HUES64 (cell line): ENCODE data around the gene RAP2A.

Experiments used
- H3K27ac ChIP-seq: 2 replicates; pipeline ENCODE4 v1.7.0; 2013; ENCODE audit warnings: low read depth, low read length, inconsistent platforms
- H3K27me3 ChIP-seq: 2 replicates; pipeline ENCODE4 v1.6.1; 2013; ENCODE audit warnings: mild to moderate bottlenecking, low read length; ENCODE audit not compliant: insufficient read depth
- H3K36me3 ChIP-seq: 2 replicates; pipeline ENCODE4 v1.6.1; 2013; ENCODE audit warnings: mild to moderate bottlenecking, low read length; ENCODE audit not compliant: insufficient read depth
- H3K4me1 ChIP-seq: 2 replicates; pipeline ENCODE4 v1.6.1; 2013; ENCODE audit warnings: mild to moderate bottlenecking, low read length, moderate library complexity; ENCODE audit not compliant: insufficient read depth
- H3K4me3 ChIP-seq: 2 replicates; pipeline ENCODE4 v1.5.1; 2013; ENCODE audit warnings: mild to moderate bottlenecking, low read length, moderate library complexity
- H3K9ac ChIP-seq: 2 replicates; pipeline ENCODE4 v1.6.1; 2013; ENCODE audit warnings: mild to moderate bottlenecking, low read depth, low read length
- H3K9me3 ChIP-seq: 2 replicates; pipeline ENCODE4 v1.6.1; 2013; ENCODE audit warnings: low read depth, low read length; ENCODE audit not compliant: insufficient read depth
- WGBS: fragments of 150-250, 120-280 bp; methylation state at CpG from one replicate; pipeline ENCODE4 v1.1.7; 2013; ENCODE audit warnings: missing lambda C conversion rate; 5-methylcytosine and 5-hydroxymethylcytosine counted together

RAP2A gene

GRCh38 chr13:97459215-97459777 lies 25.3 kb downstream of the RAP2A start:
- Histone ChIP-seq H3K9ac (no peak overlapping the region), H3K27ac (no peak overlapping the region), H3K36me3 (peaks cover 9% of the 10 kb centered on the region), H3K9me3 (no peaks in the 10 kb centered on the region), H3K4me1 (peaks cover 7% of the 10 kb centered on the region), H3K27me3 (no peaks in the 10 kb centered on the region), H3K4me3 (no peak overlapping the region)
- 84% methylated on average over 4 of the region's 4 CpGs for WGBS

- WGBS = 96% methylated on average over 7 of the region's 7 CpGs
- H3K36me3 ChIP-seq = peaks cover 16% of the 10 kb centered on the region
- H3K27ac ChIP-seq = no peak overlapping the region
- H3K4me3 ChIP-seq = no peak overlapping the region
- no peaks in the 10 kb centered on the region for H3K9me3 ChIP-seq
- H3K4me1 ChIP-seq = peaks cover 7% of the 10 kb centered on the region
- no peaks in the 10 kb centered on the region for H3K27me3 ChIP-seq
- no peak overlapping the region for H3K9ac ChIP-seq
These were observed 26.2 kb downstream of the RAP2A start for GRCh38 chr13:97460004-97460775.

GRCh38 chr13:97460853-97461252 lies 26.9 kb downstream of the RAP2A start:
- Histone ChIP-seq H3K9ac (no peak overlapping the region), H3K36me3 (peaks cover 18% of the 10 kb centered on the region), H3K27me3 (no peaks in the 10 kb centered on the region), H3K27ac (no peak overlapping the region), H3K4me1 (peaks cover 5% of the 10 kb centered on the region), H3K4me3 (no peak overlapping the region), H3K9me3 (no peaks in the 10 kb centered on the region)
- 100% methylated on average over 2 of the region's 2 CpGs for WGBS

GRCh38 chr13:97464561-97464960 lies 30.6 kb downstream of the RAP2A start:
- Histone ChIP-seq H3K9me3 (no peaks in the 10 kb centered on the region), H3K27ac (no peak overlapping the region), H3K36me3 (peaks cover 31% of the 10 kb centered on the region), H3K27me3 (no peaks in the 10 kb centered on the region), H3K4me3 (no peak overlapping the region), H3K4me1 (peaks cover 4% of the 10 kb centered on the region), H3K9ac (no peak overlapping the region)
- WGBS = 98% methylated on average over 3 of the region's 3 CpGs

GRCh38 chr13:97466722-97467121 lies 32.8 kb downstream of the RAP2A start:
- Histone ChIP-seq H3K27me3 (no peaks in the 10 kb centered on the region), H3K27ac (no peak overlapping the region), H3K4me3 (no peak overlapping the region), H3K9ac (no peak overlapping the region), H3K36me3 (peaks cover 31% of the 10 kb centered on the region), H3K9me3 (no peaks in the 10 kb centered on the region), H3K4me1 (peaks cover 4% of the 10 kb centered on the region)
- WGBS = 99% methylated on average over 3 of the region's 3 CpGs

- Histone ChIP-seq H3K4me3 (no peak overlapping the region), H3K27ac (no peak overlapping the region), H3K36me3 (peaks cover 27% of the 10 kb centered on the region), H3K9ac (no peak overlapping the region), H3K9me3 (no peaks in the 10 kb centered on the region), H3K27me3 (no peaks in the 10 kb centered on the region), H3K4me1 (no peaks in the 10 kb centered on the region)
- WGBS = 92% methylated on average over 3 of the region's 3 CpGs
These were observed 34.4 kb downstream of the RAP2A start for GRCh38 chr13:97468331-97468730.

- Histone ChIP-seq H3K4me1 (no peaks in the 10 kb centered on the region), H3K4me3 (no peak overlapping the region), H3K36me3 (peaks cover 12% of the 10 kb centered on the region), H3K9me3 (no peaks in the 10 kb centered on the region), H3K27ac (no peak overlapping the region), H3K27me3 (no peaks in the 10 kb centered on the region), H3K9ac (no peak overlapping the region)
- WGBS = 95% methylated on average over 1 of the region's 1 CpG
These were observed 37.7 kb downstream of the RAP2A start for GRCh38 chr13:97471711-97472110.

GRCh38 chr13:97474349-97474980 lies 40.5 kb downstream of the RAP2A start:
- Histone ChIP-seq H3K9me3 (no peaks in the 10 kb centered on the region), H3K27ac (no peak overlapping the region), H3K36me3 (no peaks in the 10 kb centered on the region), H3K4me3 (no peak overlapping the region), H3K27me3 (no peaks in the 10 kb centered on the region), H3K4me1 (peaks cover 12% of the 10 kb centered on the region), H3K9ac (no peak overlapping the region)
- 95% methylated on average over 6 of the region's 6 CpGs for WGBS

GRCh38 chr13:97475011-97475410 lies 41.0 kb downstream of the RAP2A start:
- H3K4me1 ChIP-seq = peaks cover 14% of the 10 kb centered on the region
- no peaks in the 10 kb centered on the region for H3K27me3 ChIP-seq
- no peak overlapping the region for H3K4me3 ChIP-seq
- no peak overlapping the region for H3K9ac ChIP-seq
- H3K9me3 ChIP-seq = no peaks in the 10 kb centered on the region
- WGBS = 98% methylated on average over 4 of the region's 4 CpGs
- H3K36me3 ChIP-seq = no peaks in the 10 kb centered on the region
- no peak overlapping the region for H3K27ac ChIP-seq

- no peaks in the 10 kb centered on the region for H3K27me3 ChIP-seq
- H3K9me3 ChIP-seq = no peaks in the 10 kb centered on the region
- no peak overlapping the region for H3K9ac ChIP-seq
- H3K4me3 ChIP-seq = no peak overlapping the region
- H3K36me3 ChIP-seq = no peaks in the 10 kb centered on the region
- H3K4me1 ChIP-seq = peaks cover 14% of the 10 kb centered on the region
- H3K27ac ChIP-seq = no peak overlapping the region
These were observed 43.9 kb downstream of the RAP2A start for GRCh38 chr13:97477844-97478243.

- Histone ChIP-seq H3K4me3 (no peak overlapping the region), H3K4me1 (peaks cover 16% of the 10 kb centered on the region), H3K36me3 (no peaks in the 10 kb centered on the region), H3K9me3 (no peaks in the 10 kb centered on the region), H3K27ac (no peak overlapping the region), H3K27me3 (no peaks in the 10 kb centered on the region), H3K9ac (no peak overlapping the region)
- WGBS = 90% methylated on average over 1 of the region's 2 CpGs
These were observed 44.3 kb downstream of the RAP2A start for GRCh38 chr13:97478247-97478646.
